ENCODE measurements around the gene LETM1.

GRCh38 chr4:1778642-1779392 is 77.1 kb downstream of the LETM1 start:
- TF ChIP-seq CTCF (IDR thresholded peaks at IDR 0.05): no peak
- TF ChIP-seq EZH2 (IDR thresholded peaks at IDR 0.05; ENCODE audit: borderline replicate concordance, insufficient read depth, low read depth, low read length, poor library complexity, severe bottlenecking): no peak
